T-helper 17 cell (primary cell): ENCODE results near the gene PDPK1. TPM values are rescaled to one million over a fixed set of nuclear protein-coding genes. Genes with fewer than 3 reads are reported as not detected.

Experiments used
- ATAC-seq: fragments of 150-1000 bp; cut with Tn5 transposase; 2 replicates; pipeline ENCODE4 v1.10.0; 2021; ENCODE audit warnings: mild to moderate bottlenecking, moderate library complexity
- DNase-seq, 3 donors: peaks; one replicate each; pipeline versions ENCODE4 v3.0.0 to v3.0.0-alpha.2; 2020 to 2021
- H3K9me3 ChIP-seq: one replicate; pipeline ENCODE4 v1.7.0; 2013; ENCODE audit warnings: low read length, mild to moderate bottlenecking; ENCODE audit not compliant: control insufficient read depth, poor library complexity, severe bottlenecking
- H3K27ac Mint-ChIP-seq: one replicate; pipeline ENCODE4 v1.8.0; 2022; ENCODE audit warnings: mild to moderate bottlenecking, moderate library complexity, mixed read lengths
- H3K27me3 Mint-ChIP-seq: one replicate; pipeline ENCODE4 v1.8.0; 2022; ENCODE audit warnings: mixed read lengths
- H3K36me3 Mint-ChIP-seq: one replicate; pipeline ENCODE4 v1.8.0; 2022; ENCODE audit warnings: low read depth, mixed read lengths
- H3K4me1 Mint-ChIP-seq: one replicate; pipeline ENCODE4 v1.8.0; 2022; ENCODE audit warnings: mild to moderate bottlenecking, mixed read lengths
- H3K4me3 Mint-ChIP-seq: one replicate; pipeline ENCODE4 v1.8.0; 2022; ENCODE audit warnings: mild to moderate bottlenecking, moderate library complexity, mixed read lengths
- total RNA-seq, 4 donors: library from RNA in 2 of 4; stranded (reverse) in 2 of 4; gene quantifications; one replicate each; pipeline ENCODE4 v1.2.3 and lab custom pipeline; 2022 to 2026

PDPK1 gene
- total RNA-seq, 2 donors from 2014 or later = 65.5 to 69.7 TPM

DNA sequence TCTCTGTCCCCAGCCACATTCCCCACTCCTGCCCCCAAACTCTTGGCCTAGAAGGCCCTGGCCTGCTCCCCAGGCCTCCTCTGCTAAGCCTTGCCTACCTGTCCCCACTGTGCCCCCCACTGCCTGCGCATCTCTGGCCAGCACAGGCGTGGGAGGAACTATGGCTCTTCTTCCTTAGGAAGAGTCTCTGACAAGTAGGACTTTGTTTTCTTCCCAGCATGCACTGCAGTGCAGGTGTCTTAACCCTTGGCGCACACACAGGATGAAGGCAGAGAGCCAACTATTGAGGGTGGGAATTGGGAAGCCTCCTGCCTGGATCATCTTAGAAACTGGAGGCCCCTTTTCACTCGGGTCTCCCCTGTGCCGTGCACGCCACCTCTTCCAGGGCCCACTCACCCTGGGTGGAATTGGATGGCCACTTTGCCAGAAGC, 14.0 kb upstream of the PDPK1 start:
- DNase-seq = no peak
- Mint-ChIP-seq H3K4me3 (no peak overlapping the region), H3K27ac (peak overlapping the region; percentile 80), H3K36me3 (peaks cover 7% of the 10 kb centered on the region), H3K4me1 (peaks cover 20% of the 10 kb centered on the region), H3K27me3 (no peaks in the 10 kb centered on the region)
- no peaks in the 10 kb centered on the region for H3K9me3 ChIP-seq
- no peak for ATAC-seq

GRCh38 chr16:2524339-2524938, 13.4 kb upstream of the PDPK1 start:
- DNase-seq (no peak), ATAC-seq (no peak)
- H3K9me3 ChIP-seq = no peaks in the 10 kb centered on the region
- no peaks in the 10 kb centered on the region for H3K27me3 Mint-ChIP-seq
- H3K36me3 Mint-ChIP-seq = peaks cover 7% of the 10 kb centered on the region
- peak overlapping the region; percentile 47 for H3K27ac Mint-ChIP-seq
- peaks cover 17% of the 10 kb centered on the region for H3K4me1 Mint-ChIP-seq
- H3K4me3 Mint-ChIP-seq = no peak overlapping the region

GRCh38 chr16:2526135-2526534, 11.7 kb upstream of the PDPK1 start:
- Mint-ChIP-seq H3K27me3 (no peaks in the 10 kb centered on the region), H3K27ac (no peak overlapping the region)
- ATAC-seq = no peak

DNA sequence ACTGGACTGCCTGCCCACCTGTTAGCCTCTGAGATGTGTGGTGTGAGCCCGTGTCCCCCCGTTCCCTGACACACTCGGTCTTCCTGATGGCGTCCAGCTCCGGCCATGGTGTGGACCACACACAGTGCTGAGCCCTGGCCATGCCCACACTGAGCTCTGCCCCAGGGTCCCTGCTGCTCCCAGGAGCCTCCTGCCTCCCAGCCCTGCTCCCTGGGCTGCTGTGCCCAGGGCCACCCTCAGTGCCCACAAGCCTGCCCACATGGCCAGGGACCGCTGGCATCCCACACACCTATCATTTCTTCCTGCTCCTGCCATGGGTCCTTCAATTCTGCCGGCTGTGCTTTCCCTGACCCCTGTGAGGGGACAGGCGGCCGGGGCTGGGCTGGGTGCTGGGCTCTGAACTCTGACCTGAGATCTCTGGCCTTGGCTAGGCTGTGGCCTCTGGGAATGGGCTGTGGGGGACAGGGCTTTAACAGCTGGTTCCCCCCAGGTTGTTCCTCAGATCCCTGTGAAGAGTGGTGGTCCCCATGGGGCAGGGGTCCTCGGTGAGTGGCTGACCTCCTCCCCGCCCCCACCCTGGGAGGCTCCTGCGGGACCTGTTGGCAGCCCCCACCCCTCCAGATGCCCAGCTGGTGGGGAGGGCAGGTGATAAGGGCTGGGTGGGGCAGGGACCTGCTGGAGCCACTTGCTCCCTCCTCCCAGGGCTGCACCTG, 10.6 kb upstream of the PDPK1 start:
- H3K9me3 ChIP-seq = no peaks in the 10 kb centered on the region
- Mint-ChIP-seq H3K4me1 (peaks cover 15% of the 10 kb centered on the region), H3K27ac (no peak overlapping the region), H3K36me3 (peaks cover 5% of the 10 kb centered on the region), H3K4me3 (peak overlapping the region; percentile 61), H3K27me3 (no peaks in the 10 kb centered on the region)
- DNase-seq (no peak), ATAC-seq (no peak)

More at GRCh38 chr16:2526135-2526534, 11.7 kb upstream of the PDPK1 start:
- peak in 1 of 3 donors; percentile 1 for DNase-seq
- H3K4me3 Mint-ChIP-seq = no peak overlapping the region
- H3K9me3 ChIP-seq = no peaks in the 10 kb centered on the region
- H3K36me3 Mint-ChIP-seq = peaks cover 5% of the 10 kb centered on the region
- H3K4me1 Mint-ChIP-seq = peaks cover 14% of the 10 kb centered on the region

DNA sequence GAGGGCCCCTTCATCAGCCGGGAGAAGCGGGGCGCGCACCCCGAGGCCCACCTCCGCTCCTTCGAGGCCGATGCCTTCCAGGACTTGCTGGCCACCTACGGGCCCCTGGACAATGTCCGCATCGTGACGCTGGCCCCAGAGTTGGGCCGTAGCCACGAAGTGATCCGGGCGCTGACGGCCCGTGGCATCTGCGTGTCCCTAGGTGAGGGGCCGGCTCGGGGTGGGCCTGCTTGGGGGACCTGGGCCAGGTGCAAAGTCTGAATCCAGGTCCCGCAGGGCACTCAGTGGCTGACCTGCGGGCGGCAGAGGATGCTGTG, 10.1 kb upstream of the PDPK1 start:
- DNase-seq (no peak), ATAC-seq (no peak)
- Mint-ChIP-seq H3K4me1 (peaks cover 20% of the 10 kb centered on the region), H3K36me3 (peaks cover 7% of the 10 kb centered on the region), H3K27me3 (no peaks in the 10 kb centered on the region), H3K27ac (no peak overlapping the region), H3K4me3 (no peak overlapping the region)
- H3K9me3 ChIP-seq = no peaks in the 10 kb centered on the region

- DNase-seq (no peak), ATAC-seq (no peak)
- peak overlapping the region; percentile 21 for H3K4me3 Mint-ChIP-seq
- no peaks in the 10 kb centered on the region for H3K27me3 Mint-ChIP-seq
- H3K36me3 Mint-ChIP-seq = peaks cover 7% of the 10 kb centered on the region
- H3K27ac Mint-ChIP-seq = no peak overlapping the region
- H3K4me1 Mint-ChIP-seq = peaks cover 22% of the 10 kb centered on the region
- no peaks in the 10 kb centered on the region for H3K9me3 ChIP-seq
Observed at GRCh38 chr16:2528161-2529060, 9.4 kb upstream of the PDPK1 start.

- no peaks in the 10 kb centered on the region for H3K9me3 ChIP-seq
- DNase-seq (no peak), ATAC-seq (no peak)
- Mint-ChIP-seq H3K4me3 (peak overlapping the region; percentile 39), H3K4me1 (peaks cover 21% of the 10 kb centered on the region), H3K27ac (peak overlapping the region; percentile 96), H3K36me3 (peaks cover 5% of the 10 kb centered on the region), H3K27me3 (no peaks in the 10 kb centered on the region)
Observed at GRCh38 chr16:2529061-2529931, 8.5 kb upstream of the PDPK1 start.

DNA sequence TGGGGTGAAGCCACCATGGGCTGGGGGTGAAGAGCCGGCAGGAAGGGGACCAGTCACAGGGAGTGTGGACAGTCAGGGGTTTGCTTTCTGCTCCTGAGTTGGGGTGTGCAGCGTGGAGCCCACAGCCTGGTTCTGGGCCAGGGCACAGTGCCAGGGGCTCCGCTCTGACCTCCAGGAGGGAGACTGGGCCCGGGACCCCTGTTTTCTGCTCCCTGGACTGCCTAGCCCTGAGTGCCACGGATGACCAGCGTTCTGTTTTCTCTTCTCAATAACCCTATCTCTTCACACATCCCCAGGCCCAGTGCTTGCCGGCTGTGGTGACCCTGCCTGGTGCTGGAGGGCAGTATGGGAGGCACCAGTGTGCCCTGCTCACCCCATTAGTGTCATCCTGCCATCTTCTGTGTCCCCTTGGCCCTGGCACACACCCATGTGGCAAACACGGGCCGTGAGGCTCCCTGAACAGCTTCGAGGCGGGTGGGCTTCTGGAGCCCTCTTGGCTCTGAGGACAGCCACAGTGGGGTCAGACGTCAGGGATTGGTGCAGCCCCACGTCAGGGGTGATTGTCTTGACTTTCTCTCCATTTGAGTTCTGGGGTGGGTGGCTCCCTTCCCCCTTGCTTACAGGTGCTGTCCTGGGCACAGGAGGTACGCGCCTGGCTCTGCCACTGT, 7.7 kb upstream of the PDPK1 start:
- peaks cover 17% of the 10 kb centered on the region for H3K4me1 Mint-ChIP-seq
- H3K27me3 Mint-ChIP-seq = no peaks in the 10 kb centered on the region
- peak overlapping the region; percentile 96 for H3K27ac Mint-ChIP-seq
- H3K4me3 Mint-ChIP-seq = peak overlapping the region; percentile 39
- H3K9me3 ChIP-seq = no peaks in the 10 kb centered on the region
- H3K36me3 Mint-ChIP-seq = peaks cover 4% of the 10 kb centered on the region
- no peak for ATAC-seq
- DNase-seq = no peak

DNA sequence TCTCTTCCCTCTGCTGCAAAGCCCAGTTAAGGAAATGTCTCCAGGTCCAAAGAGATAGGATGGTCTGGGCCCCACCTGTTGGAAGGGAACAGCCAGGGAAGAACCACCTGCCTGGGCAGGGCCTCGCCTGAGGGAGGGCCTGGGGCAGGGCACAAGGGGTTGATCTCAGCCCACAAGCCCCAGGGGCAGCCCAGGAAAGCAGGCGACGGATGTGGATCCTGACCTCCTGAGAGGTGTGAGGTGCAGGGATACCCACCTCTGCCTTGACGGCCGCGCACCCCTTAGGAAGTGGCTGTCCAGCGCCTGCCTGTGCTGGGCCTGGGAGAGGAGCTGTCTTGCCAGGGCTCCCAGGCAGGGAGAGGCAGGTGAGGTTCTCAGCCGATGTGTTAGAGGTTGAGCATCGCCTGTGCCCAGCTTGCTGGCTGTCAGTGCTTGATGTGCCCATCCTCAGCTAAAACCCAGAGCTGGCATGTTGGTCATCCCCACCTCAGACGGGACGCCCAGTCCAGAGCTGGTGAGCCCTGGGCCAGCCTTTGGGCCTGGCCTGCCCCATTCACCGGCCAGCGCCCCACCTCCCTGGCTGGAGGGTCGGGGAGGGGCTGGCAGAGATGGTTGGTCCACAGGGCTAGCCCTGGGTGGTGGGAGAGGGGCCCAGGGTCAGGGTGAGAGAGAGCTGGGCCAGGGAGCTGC, 7.0 kb upstream of the PDPK1 start:
- H3K27me3 Mint-ChIP-seq = no peaks in the 10 kb centered on the region
- H3K4me3 Mint-ChIP-seq = peak overlapping the region; percentile 97
- ATAC-seq (no peak), DNase-seq (no peak)
- peaks cover 4% of the 10 kb centered on the region for H3K36me3 Mint-ChIP-seq
- peak overlapping the region; percentile 96 for H3K27ac Mint-ChIP-seq
- H3K9me3 ChIP-seq = no peaks in the 10 kb centered on the region
- H3K4me1 Mint-ChIP-seq = peaks cover 17% of the 10 kb centered on the region

GRCh38 chr16:2531371-2531695, 6.5 kb upstream of the PDPK1 start, which contains the start of gene CEMP1:
TSS of gene CEMP1 (minus strand) at chr16:2531408. CDS start at chr16:2531073, 335 bp downstream.
- peak within 1 kb of the TSS; percentile 97 for H3K4me3 Mint-ChIP-seq
- peak within 1 kb of the TSS; percentile 96 for H3K27ac Mint-ChIP-seq
- H3K4me1 Mint-ChIP-seq = peaks cover 17% of the 10 kb centered on the region
- H3K36me3 Mint-ChIP-seq = peaks cover 2% of the 10 kb centered on the region
- peak in 1 of 3 donors; percentile 20 for DNase-seq
- H3K9me3 ChIP-seq = no peaks in the 10 kb centered on the region
- H3K27me3 Mint-ChIP-seq = no peaks in the 10 kb centered on the region
- no peak for ATAC-seq

DNA sequence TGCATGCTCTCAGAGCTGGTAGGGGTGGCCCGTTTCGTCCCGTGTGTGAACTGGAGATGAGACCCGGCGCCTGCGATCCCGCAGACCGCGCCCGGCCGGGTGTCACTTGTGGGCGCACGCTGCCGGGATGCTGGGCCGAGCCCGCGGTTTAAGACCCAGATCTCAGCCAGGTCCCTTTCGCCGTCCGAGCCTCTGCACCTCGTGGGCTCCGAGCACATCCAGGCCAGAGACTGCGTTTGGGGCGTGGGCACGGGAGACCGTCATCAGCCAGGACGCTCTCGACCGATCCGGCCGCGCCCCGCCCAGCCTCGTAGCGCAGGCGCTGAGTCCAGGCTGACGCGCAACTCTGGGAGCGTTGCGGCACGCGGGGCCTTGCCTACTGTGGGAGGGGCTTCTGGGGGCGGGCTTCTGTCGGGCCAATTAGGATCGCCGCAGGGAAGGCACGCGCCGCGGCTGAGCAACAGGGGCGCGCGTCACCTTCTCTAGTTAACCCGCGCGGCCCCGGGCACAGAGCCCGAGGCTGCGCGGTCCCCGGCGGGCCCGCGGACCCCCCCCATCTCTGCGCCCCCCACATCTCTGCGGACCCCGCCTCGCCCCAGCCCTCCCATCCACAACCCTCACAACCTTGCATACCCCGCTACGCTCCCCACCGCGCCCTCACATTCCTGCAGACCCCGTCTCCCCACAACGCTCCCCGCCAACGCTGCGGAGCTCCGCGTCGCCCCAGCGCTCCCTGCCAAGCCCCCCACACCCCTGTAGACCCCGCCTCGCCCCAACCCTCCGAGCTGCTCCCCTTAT, 5.9 kb upstream of the PDPK1 start:
- peak overlapping the region; percentile 96 for H3K27ac Mint-ChIP-seq

More for the DNA sequence above, 5.9 kb upstream of the PDPK1 start:
- ATAC-seq = peak; percentile 91
- no peaks in the 10 kb centered on the region for H3K9me3 ChIP-seq
- peak; percentile 95 for DNase-seq
- Mint-ChIP-seq H3K4me1 (peaks cover 17% of the 10 kb centered on the region), H3K36me3 (peaks cover 2% of the 10 kb centered on the region), H3K27me3 (no peaks in the 10 kb centered on the region), H3K4me3 (peak overlapping the region; percentile 97)
